GM12874 (cell line): ENCODE data around the gene CARMIL1.

ENCODE experiments used
- CTCF ChIP-seq: IDR thresholded peaks from 2 replicates; pipeline ENCODE4 v1.5.1; 2011; ENCODE audit warnings: low read depth, mild to moderate bottlenecking, control low read depth, low read length, moderate library complexity; ENCODE audit not compliant: insufficient read depth

CARMIL1 gene

GRCh38 chr6:25447570-25447929 lies 168.4 kb downstream of the CARMIL1 start:
- no peak for TF ChIP-seq CTCF

GRCh38 chr6:25448965-25449538 lies 169.9 kb downstream of the CARMIL1 start:
- no peak for TF ChIP-seq CTCF

GRCh38 chr6:25449774-25450173 lies 170.6 kb downstream of the CARMIL1 start:
- no peak for TF ChIP-seq CTCF

- no peak for TF ChIP-seq CTCF
Observed at GRCh38 chr6:25450469-25451198, 171.5 kb downstream of the CARMIL1 start.

- no peak for TF ChIP-seq CTCF
Observed at GRCh38 chr6:25452031-25452430, 172.9 kb downstream of the CARMIL1 start.

GRCh38 chr6:25453288-25453687 lies 174.1 kb downstream of the CARMIL1 start:
- no peak for TF ChIP-seq CTCF

- no peak for TF ChIP-seq CTCF
Observed at GRCh38 chr6:25454136-25454535, 175.0 kb downstream of the CARMIL1 start.
